ENCODE measurements around the gene PEPD.

The PEPD gene

DNA sequence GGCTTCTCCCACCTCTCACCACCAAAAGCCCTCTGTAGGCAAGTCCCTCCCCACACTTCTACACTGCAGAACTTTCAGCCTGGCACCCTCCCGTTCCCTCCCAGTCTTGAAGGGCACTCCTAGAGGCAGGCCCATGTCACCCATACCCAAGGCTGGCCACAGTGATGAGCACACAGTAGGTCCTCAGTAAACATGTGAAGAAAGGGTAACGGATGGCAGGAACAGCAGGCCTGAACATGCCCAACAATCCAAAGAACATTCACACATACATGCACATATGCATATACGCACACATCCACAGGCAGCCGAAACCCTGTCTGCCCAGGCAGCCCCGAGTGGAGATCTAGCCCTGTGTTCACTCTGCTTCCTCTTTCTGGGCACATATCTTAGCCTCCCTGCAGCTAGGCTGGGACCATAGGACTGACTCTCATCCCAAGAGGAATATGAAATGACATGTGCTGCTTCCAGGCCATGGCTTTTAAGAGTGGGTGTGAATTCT lies 92.9 kb downstream of the PEPD start:
- TF ChIP-seq, protein P1, sequence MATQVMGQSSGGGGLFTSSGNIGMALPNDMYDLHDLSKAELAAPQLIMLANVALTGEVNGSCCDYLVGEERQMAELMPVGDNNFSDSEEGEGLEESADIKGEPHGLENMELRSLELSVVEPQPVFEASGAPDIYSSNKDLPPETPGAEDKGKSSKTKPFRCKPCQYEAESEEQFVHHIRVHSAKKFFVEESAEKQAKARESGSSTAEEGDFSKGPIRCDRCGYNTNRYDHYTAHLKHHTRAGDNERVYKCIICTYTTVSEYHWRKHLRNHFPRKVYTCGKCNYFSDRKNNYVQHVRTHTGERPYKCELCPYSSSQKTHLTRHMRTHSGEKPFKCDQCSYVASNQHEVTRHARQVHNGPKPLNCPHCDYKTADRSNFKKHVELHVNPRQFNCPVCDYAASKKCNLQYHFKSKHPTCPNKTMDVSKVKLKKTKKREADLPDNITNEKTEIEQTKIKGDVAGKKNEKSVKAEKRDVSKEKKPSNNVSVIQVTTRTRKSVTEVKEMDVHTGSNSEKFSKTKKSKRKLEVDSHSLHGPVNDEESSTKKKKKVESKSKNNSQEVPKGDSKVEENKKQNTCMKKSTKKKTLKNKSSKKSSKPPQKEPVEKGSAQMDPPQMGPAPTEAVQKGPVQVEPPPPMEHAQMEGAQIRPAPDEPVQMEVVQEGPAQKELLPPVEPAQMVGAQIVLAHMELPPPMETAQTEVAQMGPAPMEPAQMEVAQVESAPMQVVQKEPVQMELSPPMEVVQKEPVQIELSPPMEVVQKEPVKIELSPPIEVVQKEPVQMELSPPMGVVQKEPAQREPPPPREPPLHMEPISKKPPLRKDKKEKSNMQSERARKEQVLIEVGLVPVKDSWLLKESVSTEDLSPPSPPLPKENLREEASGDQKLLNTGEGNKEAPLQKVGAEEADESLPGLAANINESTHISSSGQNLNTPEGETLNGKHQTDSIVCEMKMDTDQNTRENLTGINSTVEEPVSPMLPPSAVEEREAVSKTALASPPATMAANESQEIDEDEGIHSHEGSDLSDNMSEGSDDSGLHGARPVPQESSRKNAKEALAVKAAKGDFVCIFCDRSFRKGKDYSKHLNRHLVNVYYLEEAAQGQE (IDR thresholded peaks at IDR 0.05; ENCODE audit: insufficient read depth in 1 of 2, low read depth in 2 of 2, low read length in 2 of 2) = no peak
- no peak for TF ChIP-seq FOXP2 (optimal IDR thresholded peaks at IDR 0.05; ENCODE audit: borderline replicate concordance, extremely low read depth, extremely low read length, insufficient read depth)
- no peak for TF ChIP-seq TAF1 (IDR thresholded peaks at IDR 0.05; ENCODE audit: borderline replicate concordance, insufficient read depth, low read length)
- TF ChIP-seq POLR2AphosphoS5 (IDR thresholded peaks at IDR 0.05; ENCODE audit: low read depth, low read length) = no peak
- no peak for TF ChIP-seq SIN3A (IDR thresholded peaks at IDR 0.05; ENCODE audit: borderline replicate concordance, insufficient read depth, low read length)

DNA sequence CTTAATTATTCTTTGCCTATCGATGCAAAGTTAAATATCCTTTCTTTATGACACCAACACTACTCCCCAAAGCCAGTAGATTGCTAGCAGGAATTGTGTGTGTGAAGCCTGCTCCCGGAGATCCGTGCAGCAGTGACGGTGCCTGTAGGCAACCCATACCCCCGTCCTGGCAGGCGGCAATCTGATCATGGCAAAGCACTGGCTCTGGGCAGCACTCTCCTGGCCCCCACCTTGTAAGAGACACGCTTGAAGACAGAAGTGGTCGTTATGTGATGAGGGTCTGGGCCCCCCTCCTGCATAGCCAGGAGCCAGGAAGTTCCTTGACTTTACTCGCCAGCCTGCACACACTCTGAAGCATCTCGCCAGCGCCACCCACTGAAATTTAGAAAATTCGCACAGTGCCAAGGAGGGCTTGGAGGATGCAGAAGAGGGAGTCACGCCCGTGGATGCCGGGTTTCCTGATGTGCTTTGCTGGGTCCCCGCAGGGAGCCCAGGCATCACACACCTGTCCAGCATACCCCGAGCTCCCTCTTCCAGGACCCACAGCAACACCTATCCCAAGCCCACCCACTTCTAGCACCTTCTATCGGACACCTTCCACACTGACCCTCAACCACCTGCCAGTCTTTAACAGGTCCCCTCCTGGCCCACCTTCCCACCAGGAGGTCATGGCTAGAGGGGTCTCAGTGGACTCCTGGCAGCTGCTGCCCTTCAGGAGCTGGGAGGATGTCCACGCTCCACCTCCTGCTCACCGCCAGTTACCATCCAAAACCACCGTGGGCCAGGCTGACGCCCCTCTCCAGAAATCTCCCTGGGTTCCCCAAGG lies 93.6 kb downstream of the PEPD start:
- TF ChIP-seq FOXP2 (optimal IDR thresholded peaks at IDR 0.05; ENCODE audit: borderline replicate concordance, extremely low read depth, extremely low read length, insufficient read depth) (no peak), TAF1 (IDR thresholded peaks at IDR 0.05; ENCODE audit: borderline replicate concordance, insufficient read depth, low read length) (no peak)

DNA sequence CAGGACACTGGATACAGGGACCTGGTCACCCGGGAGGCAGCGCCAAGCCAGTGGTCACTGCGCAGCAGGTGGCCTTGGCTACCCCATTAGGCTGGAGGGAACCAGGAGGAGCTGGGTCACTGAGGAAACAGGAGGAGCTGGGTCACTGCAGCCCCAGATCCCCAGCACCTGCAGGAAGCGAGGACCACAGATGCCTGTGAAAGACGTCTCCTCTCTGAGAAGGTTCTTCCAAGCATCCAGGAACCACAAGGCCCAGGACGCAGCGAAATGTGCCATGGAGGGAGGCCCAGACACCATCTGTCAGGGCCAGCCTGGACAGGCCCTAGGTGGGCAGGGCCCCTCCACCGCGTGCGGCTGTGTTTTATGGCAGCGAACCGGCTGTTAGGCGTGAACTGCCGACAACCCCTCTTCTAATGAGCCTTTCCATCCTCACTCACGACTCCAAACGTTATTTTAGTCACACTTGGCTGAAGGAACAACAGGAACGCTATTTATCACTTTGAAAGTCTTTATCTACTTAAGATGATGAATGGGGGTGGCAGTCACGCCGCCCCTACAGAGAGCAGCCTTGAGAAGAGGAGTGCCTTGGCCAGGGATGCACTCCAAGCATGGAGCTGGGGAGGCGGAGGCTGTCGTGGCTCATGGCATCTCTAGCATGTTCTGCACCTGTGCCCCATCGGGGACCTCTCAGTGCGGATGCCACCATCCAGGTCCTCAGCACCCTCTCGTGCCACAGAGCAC lies 94.8 kb downstream of the PEPD start:
- TF ChIP-seq, protein P1 (IDR thresholded peaks at IDR 0.05; ENCODE audit: insufficient read depth in 1 of 2, low read depth in 2 of 2, low read length in 2 of 2) = no peak
- no peak for TF ChIP-seq SIN3A (IDR thresholded peaks at IDR 0.05; ENCODE audit: borderline replicate concordance, insufficient read depth, low read length)

DNA sequence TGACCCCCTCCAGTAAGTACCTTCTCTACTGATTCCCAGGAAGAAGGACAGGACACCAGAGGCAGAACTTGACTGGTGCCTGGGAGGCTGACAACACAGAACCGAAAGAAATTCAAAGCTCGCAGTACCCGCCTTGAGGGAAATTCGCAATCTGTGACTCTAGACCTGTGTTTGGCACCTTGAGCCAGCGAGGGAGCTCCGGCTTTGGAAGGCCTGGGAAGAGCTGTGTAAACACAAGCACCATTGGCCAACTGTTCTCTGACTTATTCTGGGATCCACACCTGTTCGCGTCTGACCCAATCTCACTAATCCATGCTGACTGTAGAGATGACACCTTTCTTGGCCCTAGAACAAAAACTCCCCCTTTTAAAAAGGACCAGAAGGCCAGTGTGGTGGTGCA lies 97.4 kb downstream of the PEPD start:
- no peak for TF ChIP-seq TAF1 (IDR thresholded peaks at IDR 0.05; ENCODE audit: borderline replicate concordance, insufficient read depth, low read length)
- TF ChIP-seq, protein P1 (IDR thresholded peaks at IDR 0.05; ENCODE audit: insufficient read depth in 1 of 2, low read depth in 2 of 2, low read length in 2 of 2) = no peak
- no peak for TF ChIP-seq FOXP2 (optimal IDR thresholded peaks at IDR 0.05; ENCODE audit: borderline replicate concordance, extremely low read depth, extremely low read length, insufficient read depth)
- no peak for TF ChIP-seq SIN3A (IDR thresholded peaks at IDR 0.05; ENCODE audit: borderline replicate concordance, insufficient read depth, low read length)
- no peak for TF ChIP-seq POLR2AphosphoS5 (IDR thresholded peaks at IDR 0.05; ENCODE audit: low read depth, low read length)

DNA sequence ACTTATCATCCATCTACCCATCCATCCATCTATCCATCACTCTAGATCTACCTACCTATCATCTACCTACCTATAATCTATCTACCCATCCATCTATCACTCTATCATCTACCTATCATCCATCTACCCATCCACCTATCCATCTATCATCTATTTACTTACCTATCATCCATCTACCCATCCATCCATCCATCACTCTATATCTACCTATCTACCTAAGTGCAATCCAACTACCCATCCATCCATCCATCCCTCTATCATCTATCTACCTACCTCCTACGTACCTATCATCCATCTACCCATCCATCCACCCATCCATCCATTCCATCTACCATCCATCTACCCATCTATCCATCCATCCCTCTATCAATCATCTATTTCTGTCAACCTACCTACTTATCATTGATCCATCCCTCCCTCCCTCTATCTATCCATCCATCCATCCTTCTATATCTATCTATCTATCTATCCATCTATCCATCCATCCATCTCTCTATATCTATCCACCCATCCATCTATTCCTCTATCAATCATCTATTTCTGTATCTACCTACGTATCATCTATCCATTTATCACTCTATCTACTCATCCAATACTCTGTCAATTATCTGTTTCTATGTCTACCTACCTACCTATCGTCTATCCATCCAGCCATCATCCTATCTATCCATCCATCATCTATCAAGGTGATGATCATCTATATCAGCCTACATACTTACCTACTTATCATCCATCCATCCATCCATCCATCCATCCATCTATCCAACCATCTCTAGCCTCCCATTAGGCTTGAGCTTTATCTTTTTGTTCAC lies 99.0 kb downstream of the PEPD start:
- TF ChIP-seq, protein P1 (IDR thresholded peaks at IDR 0.05; ENCODE audit: insufficient read depth in 1 of 2, low read depth in 2 of 2, low read length in 2 of 2) = no peak
- no peak for TF ChIP-seq FOXP2 (optimal IDR thresholded peaks at IDR 0.05; ENCODE audit: borderline replicate concordance, extremely low read depth, extremely low read length, insufficient read depth)
- TF ChIP-seq SIN3A (IDR thresholded peaks at IDR 0.05; ENCODE audit: borderline replicate concordance, insufficient read depth, low read length) = no peak
- TF ChIP-seq TAF1 (IDR thresholded peaks at IDR 0.05; ENCODE audit: borderline replicate concordance, insufficient read depth, low read length) = no peak
- no peak for TF ChIP-seq POLR2AphosphoS5 (IDR thresholded peaks at IDR 0.05; ENCODE audit: low read depth, low read length)

Measured in PFSK-1 (cell line).